CD14-positive monocyte (primary cell): ENCODE measurements around the gene CALR3. TPM values are rescaled to one million over a fixed set of nuclear protein-coding genes. Genes with fewer than 3 reads are reported as not detected.

Experiments used
- DNase-seq, 3 donors: peaks; one replicate each; pipeline ENCODE4 v3.0.0-alpha.2; 2011 to 2022
- H2AFZ ChIP-seq: 2 replicates; pipeline ENCODE4 v1.6.0; 2012; ENCODE audit warnings: mild to moderate bottlenecking, low read depth, low read length, inconsistent platforms; ENCODE audit not compliant: insufficient read depth, poor library complexity, severe bottlenecking
- H3K27ac ChIP-seq, 2 donors: 1 replicate in 1 of 2; 2 replicates in 1 of 2; pipeline ENCODE4 v1.5.1; 2012 to 2013; ENCODE audit warnings: low read length in 2 of 2, control low read depth in 1 of 2, inconsistent platforms in 1 of 2, low read depth in 1 of 2, mild to moderate bottlenecking in 1 of 2
- H3K27me3 ChIP-seq, 2 donors: one replicate each; pipeline versions ENCODE4 v1.6.0 to v1.6.1; 2011 to 2013; ENCODE audit warnings: low read length in 2 of 2; ENCODE audit not compliant: control insufficient read depth in 2 of 2, insufficient read depth in 2 of 2
- H3K36me3 ChIP-seq, 2 donors: replicated peaks in 1 of 2; 1 replicate in 1 of 2; 2 replicates in 1 of 2; pipeline versions ENCODE4 v1.5.1 to v1.6.1; 2012 to 2013; ENCODE audit warnings: low read length in 2 of 2, control low read depth in 1 of 2, inconsistent platforms in 1 of 2, mild to moderate bottlenecking in 1 of 2; ENCODE audit not compliant: insufficient read depth in 2 of 2, control insufficient read depth in 1 of 2
- H3K4me1 ChIP-seq, 2 donors: 1 replicate in 1 of 2; 2 replicates in 1 of 2; pipeline versions ENCODE4 v1.5.1 to v1.6.1; 2012 to 2013; ENCODE audit warnings: low read length in 2 of 2, control low read depth in 1 of 2, inconsistent platforms in 1 of 2, mild to moderate bottlenecking in 1 of 2, moderate library complexity in 1 of 2; ENCODE audit not compliant: insufficient read depth in 2 of 2, control insufficient read depth in 1 of 2
- H3K4me2 ChIP-seq: replicated peaks from 2 replicates; pipeline ENCODE3; 2012; ENCODE audit warnings: low read length, moderate library complexity, mild to moderate bottlenecking; ENCODE audit not compliant: poor library complexity, severe bottlenecking; ENCODE audit errors: extremely low read depth
- H3K4me3 ChIP-seq, 3 experiments: fragments of 200-600 bp in 1 of 3; sonication (generic) in 1 of 3; replicated peaks in 1 of 3; 1 replicate in 2 of 3; 2 replicates in 1 of 3; pipeline ENCODE4 v1.5.1; 2011 to 2013; ENCODE audit warnings: low read length in 3 of 3, mild to moderate bottlenecking in 3 of 3, control low read depth in 2 of 3, low read depth in 2 of 3, inconsistent platforms in 1 of 3, moderate library complexity in 1 of 3
- H3K79me2 ChIP-seq: 2 replicates; pipeline ENCODE4 v1.6.0; 2012; ENCODE audit warnings: mild to moderate bottlenecking, control low read depth, inconsistent platforms, low read length, moderate library complexity; ENCODE audit not compliant: insufficient read depth
- H3K9ac ChIP-seq: 2 replicates; pipeline ENCODE4 v1.6.0; 2017; ENCODE audit warnings: low read length, mild to moderate bottlenecking; ENCODE audit not compliant: insufficient read depth, poor library complexity, severe bottlenecking
- H3K9me3 ChIP-seq, 2 donors: replicated peaks in 1 of 2; 1 replicate in 1 of 2; 2 replicates in 1 of 2; pipeline versions ENCODE4 v1.5.1 to v1.6.1; 2012 to 2013; ENCODE audit warnings: low read length in 2 of 2, control low read depth in 1 of 2; ENCODE audit not compliant: control insufficient read depth in 1 of 2, insufficient read depth in 1 of 2
- H4K20me1 ChIP-seq: 2 replicates; pipeline ENCODE4 v1.6.0; 2012; ENCODE audit warnings: mild to moderate bottlenecking, low read length, control low read depth, moderate library complexity; ENCODE audit not compliant: insufficient read depth
- H3K27ac Mint-ChIP-seq, 7 donors: one replicate each; pipeline ENCODE4 v1.8.0; 2020; ENCODE audit warnings: mild to moderate bottlenecking in 7 of 7, mixed read lengths in 7 of 7, moderate library complexity in 6 of 7, inconsistent platforms in 2 of 7
- H3K27me3 Mint-ChIP-seq, 3 donors: one replicate each; pipeline ENCODE4 v1.8.0; 2021 to 2022; ENCODE audit warnings: low read depth in 3 of 3, mild to moderate bottlenecking in 3 of 3, mixed read lengths in 3 of 3, moderate library complexity in 3 of 3, inconsistent platforms in 1 of 3
- H3K36me3 Mint-ChIP-seq, 2 donors: one replicate each; pipeline ENCODE4 v1.8.0; 2020; ENCODE audit warnings: mixed read lengths in 2 of 2, inconsistent platforms in 1 of 2, mild to moderate bottlenecking in 1 of 2
- H3K4me1 Mint-ChIP-seq: one replicate; pipeline ENCODE4 v1.8.0; 2020; ENCODE audit warnings: mild to moderate bottlenecking, mixed read lengths
- H3K4me3 Mint-ChIP-seq, 2 donors: one replicate each; pipeline ENCODE4 v1.8.0; 2020; ENCODE audit warnings: mild to moderate bottlenecking in 2 of 2, mixed read lengths in 2 of 2, moderate library complexity in 1 of 2
- H3K9me3 Mint-ChIP-seq, 7 donors: one replicate each; pipeline ENCODE4 v1.8.0; 2020 to 2022; ENCODE audit warnings: mixed read lengths in 7 of 7, mild to moderate bottlenecking in 6 of 7, moderate library complexity in 6 of 7, inconsistent platforms in 2 of 7
- CTCF ChIP-seq: fragments of 200-600 bp; IDR thresholded peaks from one replicate; pipeline ENCODE4 v1.8.0; 2022; ENCODE audit warnings: antibody characterized with exemption, mild to moderate bottlenecking
- WGBS: methylation state at CpG from one replicate; pipeline ENCODE4 v1.1.5; 2013; ENCODE audit warnings: missing lambda C conversion rate; ENCODE audit not compliant: insufficient coverage; 5-methylcytosine and 5-hydroxymethylcytosine counted together
- intact Hi-C, 2 donors: fragments of 100-400 bp; cut with micrococcal nuclease; formaldehyde crosslinking; loops; one replicate each; pipeline versions ENCODE4 v1.15.0 to v1.15.1; 2023
- polyA plus RNA-seq, 3 donors: library from polyadenylated mRNA; depleted of rRNA in 1 of 3; unstranded in 2 of 3; stranded (reverse) in 1 of 3; fragments of 300-500 nt in 2 of 3; fragments of >200 nt in 1 of 3; fragmentation: Illumina TruSeq in 2 of 3; gene quantifications; 1 replicate in 2 of 3; 2 replicates in 1 of 3; pipeline ENCODE4 v1.2.3, GENCODE V29; 2012 to 2021

The CALR3 gene
- polyA plus RNA-seq, 3 donors = not detected

- intact Hi-C loops = loop anchor here in 1 of 2 donors (2.0 to 10.0 kb wide), 4 partner anchors 24 to 138 kb away; partner anchors contain the start of genes C19orf44, CALR3 and EPS15L1
- peak; percentile 74 to 87 (median 81) for DNase-seq
Measured at GRCh38 chr19:16446724-16447368, 49.1 kb downstream of the CALR3 start.

More at GRCh38 chr19:16446724-16447368, 49.1 kb downstream of the CALR3 start:
- Histone ChIP-seq H2AFZ (no peak overlapping the region), H3K36me3 (peaks cover 0 to 2% of the 10 kb centered on the region in 2 donors), H3K79me2 (peaks cover 88% of the 10 kb centered on the region), H3K9me3 (no peaks in the 10 kb centered on the region), H3K4me3 (peak overlapping the region in 1 of 3 experiments; percentile 16), H3K9ac (peak overlapping the region; percentile 33), H3K4me1 (peaks cover 77 to 83% of the 10 kb centered on the region in 2 donors), H4K20me1 (peaks cover 5% of the 10 kb centered on the region), H3K27ac (peak overlapping the region; percentile 70 to 81), H3K4me2 (peak overlapping the region; percentile 44), H3K27me3 (no peaks in the 10 kb centered on the region)
- peaks cover 3 to 10% (median 5%) of the 10 kb centered on the region in 7 donors for H3K9me3 Mint-ChIP-seq
- WGBS = 17% methylated on average over 7 of the region's 9 CpGs
- peak overlapping the region; percentile 40 to 76 for H3K4me3 Mint-ChIP-seq
- no peaks in the 10 kb centered on the region for H3K27me3 Mint-ChIP-seq
- H3K27ac Mint-ChIP-seq = peak overlapping the region; percentile 96 to 99 (median 98)
- TF ChIP-seq CTCF = no peak
- peaks cover 4% of the 10 kb centered on the region in 2 donors for H3K36me3 Mint-ChIP-seq
- peaks cover 84% of the 10 kb centered on the region for H3K4me1 Mint-ChIP-seq
